Fibroblast of mammary gland (primary cell): ENCODE data around the gene HEPACAM.

ENCODE experiments used
- DNase-seq: peaks from one replicate; pipeline ENCODE4 v3.0.0-alpha.2; 2010; ENCODE audit warnings: low read depth
- H3K4me3 ChIP-seq: 2 replicates; pipeline ENCODE4 v1.5.1; 2011; ENCODE audit warnings: low read depth, mild to moderate bottlenecking, low read length, moderate library complexity; ENCODE audit not compliant: control insufficient read depth
- CTCF ChIP-seq: conservative IDR thresholded peaks from 2 replicates; pipeline ENCODE4 v1.5.1; 2011; ENCODE audit warnings: low read depth, low read length, inconsistent platforms; ENCODE audit not compliant: control insufficient read depth, insufficient read depth

Gene HEPACAM

GRCh38 chr11:124887667-124888013 is 48.2 kb downstream of the HEPACAM start:
- DNase-seq = no peak
- H3K4me3 ChIP-seq = no peak overlapping the region
- TF ChIP-seq CTCF = no peak

- TF ChIP-seq CTCF = no peak
- DNase-seq = no peak
- H3K4me3 ChIP-seq = no peak overlapping the region
Measured at GRCh38 chr11:124886978-124887666, 48.7 kb downstream of the HEPACAM start.

DNA sequence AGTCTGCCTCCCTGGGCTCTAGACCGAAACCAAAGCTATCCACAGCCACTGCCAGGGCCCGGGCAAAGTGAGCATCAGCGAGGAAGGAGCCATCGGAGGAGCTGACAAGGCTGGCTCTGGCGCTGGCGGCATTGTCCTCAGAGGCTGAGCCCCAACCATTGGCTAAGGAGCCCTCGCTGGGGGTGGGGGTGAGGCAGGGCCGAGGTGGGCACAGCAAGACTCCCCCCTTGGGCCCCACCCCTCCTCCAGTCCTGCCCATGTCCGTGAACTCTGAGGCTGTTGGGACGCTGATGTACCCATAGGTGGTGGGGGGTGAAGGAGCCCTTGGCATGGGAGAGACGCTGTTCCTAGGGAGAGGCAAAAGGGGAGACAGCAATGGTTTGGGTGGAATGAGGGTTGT is 49.4 kb downstream of the HEPACAM start:
- TF ChIP-seq CTCF = no peak
- no peak overlapping the region for H3K4me3 ChIP-seq
- no peak for DNase-seq

DNA sequence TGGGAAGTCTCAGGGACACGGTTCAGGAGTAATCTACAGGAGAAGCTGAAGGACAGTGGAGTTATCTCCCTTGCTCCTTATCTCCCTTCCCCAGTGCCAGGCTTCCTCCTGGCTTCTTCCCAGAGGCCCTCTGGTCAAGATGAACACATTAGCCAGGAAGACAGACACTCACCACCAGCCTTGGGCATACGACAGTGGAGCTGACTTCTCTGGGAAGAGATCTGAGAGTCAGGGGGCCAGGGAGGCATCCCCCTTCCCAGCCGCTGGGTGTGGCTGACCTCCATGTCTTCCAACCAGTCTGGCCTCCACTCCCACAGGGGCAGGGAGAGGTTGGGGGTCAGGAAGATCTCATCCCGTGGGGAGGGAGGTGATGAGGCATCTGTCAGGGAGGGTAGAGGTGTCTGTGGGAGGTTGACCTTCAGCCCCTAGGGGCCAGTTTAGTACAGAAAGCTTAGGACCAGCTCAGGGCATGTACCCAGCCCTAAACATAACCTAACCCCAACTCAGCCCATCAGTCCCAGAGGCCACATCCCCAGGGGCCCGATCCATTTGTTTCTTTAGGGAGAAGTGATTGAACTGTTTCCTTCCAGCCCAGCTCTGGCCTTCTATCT is 50.9 kb downstream of the HEPACAM start:
- no peak for DNase-seq
- TF ChIP-seq CTCF = no peak
- H3K4me3 ChIP-seq = no peak overlapping the region

DNA sequence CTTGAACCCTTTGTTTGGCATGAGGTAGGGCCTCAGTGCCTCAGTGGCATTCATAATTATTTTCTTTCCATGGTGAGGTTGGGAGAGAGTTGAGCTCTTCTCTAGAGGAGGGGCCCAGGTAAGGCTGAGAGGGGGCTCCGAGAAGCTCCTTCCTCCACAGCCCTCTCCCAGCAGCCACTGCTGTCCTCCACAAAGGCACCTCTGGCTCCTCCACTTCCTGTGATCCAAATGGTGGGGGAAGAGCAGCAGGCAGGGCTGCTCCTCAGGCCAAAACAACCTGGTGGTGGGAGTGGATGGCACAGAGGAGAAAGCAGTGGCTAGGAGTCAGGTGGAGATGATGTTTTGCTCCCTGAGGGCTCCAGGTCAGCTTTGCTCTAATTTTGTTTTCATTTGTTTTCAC is 51.5 kb downstream of the HEPACAM start:
- no peak for DNase-seq
- no peak overlapping the region for H3K4me3 ChIP-seq
- TF ChIP-seq CTCF = no peak

DNA sequence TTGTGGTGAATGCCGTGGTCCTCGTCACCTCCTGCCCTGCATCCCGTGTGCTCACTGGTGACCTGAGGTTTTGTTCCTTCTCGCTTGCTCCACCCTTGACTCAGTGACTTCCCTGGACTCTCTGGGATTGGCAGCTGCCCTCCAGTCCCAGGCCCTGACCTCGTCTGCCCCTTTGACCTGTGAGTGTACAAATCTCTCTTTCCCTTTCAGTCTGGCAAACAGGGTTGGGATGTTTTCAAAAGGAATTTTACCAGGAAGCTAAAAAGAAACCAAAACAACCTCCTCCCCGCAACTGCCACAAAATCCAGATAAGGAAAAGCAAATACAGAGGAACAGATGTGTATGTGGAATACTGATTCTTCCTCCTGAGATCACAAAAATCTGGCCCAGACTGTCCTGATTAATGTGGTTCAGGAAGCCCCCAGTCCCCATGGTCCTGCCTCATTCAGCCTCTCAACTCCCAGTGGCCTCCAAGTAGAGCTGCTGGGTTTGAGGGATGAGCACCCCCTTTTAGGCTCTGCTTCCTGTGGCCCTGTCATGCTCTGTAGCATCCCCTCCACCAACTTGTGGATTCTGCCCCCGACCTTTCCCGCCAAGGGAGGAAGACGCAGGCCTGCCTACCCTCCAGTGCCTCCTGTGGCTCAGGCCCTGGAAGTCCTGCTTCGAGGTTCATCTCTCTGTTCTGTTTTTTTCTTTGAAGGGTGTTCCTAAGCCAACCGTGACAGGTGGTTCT is 53.3 kb downstream of the HEPACAM start:
- H3K4me3 ChIP-seq = no peak overlapping the region
- DNase-seq = no peak
- TF ChIP-seq CTCF = no peak
